ENCODE measurements around the gene PRCD.
A peak's percentile ranks its signal among the peaks of the same experiment; 100 is the strongest.

The PRCD gene, protein sequence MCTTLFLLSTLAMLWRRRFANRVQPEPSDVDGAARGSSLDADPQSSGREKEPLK

GRCh38 chr17:76539631-76540271, at the start of gene PRCD:
Gene PRCD (plus strand): TSS chr17:76540044. CDS start chr17:76540142, 98 bp downstream.
- no peak for DNase-seq

DNA sequence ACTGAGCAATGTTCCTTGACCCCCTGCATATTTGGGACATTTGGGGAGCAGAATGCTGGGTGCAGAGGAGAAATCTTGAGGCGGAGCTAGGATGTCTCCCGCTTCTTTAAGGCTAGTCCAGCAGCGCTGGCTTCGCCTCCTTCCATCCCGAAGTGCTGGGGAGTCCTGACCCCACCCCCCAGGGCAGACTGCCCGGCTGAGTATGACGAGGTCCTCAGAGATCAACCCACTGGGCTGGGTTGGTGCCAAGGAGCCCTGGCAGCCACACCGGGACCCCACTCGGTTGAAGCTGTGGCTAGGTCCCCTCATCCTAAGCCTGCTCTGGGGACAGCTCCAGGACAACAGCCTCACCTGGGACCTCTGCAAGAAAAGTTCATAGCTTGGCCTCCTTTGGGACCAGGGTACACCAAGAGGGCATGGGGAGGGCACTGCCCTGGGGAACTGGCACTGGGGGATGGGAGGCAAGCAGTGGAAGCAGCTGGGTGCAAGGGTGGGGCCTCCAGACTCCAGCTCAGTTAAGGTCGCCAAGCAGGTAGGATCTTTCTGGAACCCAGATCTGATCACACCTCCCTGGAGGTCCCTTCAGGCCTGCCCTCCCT, 49.6 kb upstream of the PRCD start:
- no peak for DNase-seq

DNA sequence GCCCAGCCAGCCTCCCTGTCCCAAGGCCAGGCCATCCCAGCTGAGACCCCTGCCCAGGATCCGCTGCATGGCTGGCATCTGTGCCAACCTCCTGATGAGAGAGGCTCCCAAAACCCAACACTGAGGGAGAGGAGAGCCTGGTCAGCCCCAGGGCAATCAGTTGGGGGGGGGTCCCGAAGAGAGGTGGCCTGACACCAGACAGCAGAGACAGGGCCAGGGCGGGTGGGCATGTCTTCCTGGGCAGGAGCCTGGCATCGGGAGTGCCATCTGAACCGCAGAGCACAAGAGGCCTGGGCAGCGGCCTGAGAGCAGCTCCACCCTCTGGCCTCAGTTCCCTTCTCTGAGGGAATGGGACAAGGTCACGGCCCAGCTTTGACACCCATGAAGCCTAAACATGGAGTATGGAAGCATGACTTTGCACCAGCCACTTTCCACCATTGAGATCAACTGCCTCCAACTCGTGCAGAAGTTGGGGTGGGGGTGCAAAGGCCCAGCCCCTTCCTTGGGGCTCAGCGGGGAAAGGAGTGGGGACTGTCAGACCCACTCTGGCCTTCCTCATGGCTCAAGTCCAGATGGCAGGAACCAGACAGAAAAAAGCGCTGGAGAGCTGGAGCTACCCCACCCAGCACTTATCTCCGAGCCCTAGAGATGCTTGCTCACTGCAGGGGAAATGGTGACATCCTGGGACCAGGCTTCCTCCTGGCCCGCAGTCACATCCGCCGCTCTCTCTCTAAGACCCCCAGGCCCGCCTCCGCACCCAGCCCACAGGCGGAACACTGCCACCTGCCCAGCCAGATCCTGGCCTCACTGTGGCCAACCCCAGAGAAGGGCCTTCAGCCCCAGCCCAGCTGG, 48.3 kb upstream of the PRCD start:
- DNase-seq: no peak

GRCh38 chr17:76492123-76492988, 47.5 kb upstream of the PRCD start:
- DNase-seq: peak; percentile 83

DNA sequence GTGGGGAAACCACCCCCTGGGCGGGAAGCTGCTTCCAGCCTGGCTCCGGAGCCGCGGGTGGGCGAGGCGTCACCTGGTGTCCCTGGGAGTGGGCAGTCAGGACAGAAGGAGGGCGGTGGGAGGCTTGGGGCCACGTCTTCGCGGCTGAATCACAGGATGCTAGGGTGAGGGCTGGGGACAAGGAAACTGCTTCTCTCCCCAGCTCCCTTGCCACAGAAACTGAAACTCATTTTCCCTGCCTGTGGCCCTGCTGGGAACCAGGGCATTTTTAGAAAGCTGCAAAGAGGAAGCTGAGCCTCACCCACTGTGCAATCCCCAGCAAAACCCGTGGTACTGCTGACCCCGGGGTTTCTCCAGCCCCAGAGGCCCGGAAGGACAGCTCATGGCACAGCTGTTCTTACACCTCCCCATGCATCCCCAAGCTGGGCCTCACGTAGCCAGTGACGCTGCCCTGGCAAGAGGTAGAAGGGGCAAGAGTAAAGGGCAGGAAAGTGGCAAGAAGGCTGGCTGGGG, 46.8 kb upstream of the PRCD start:
- DNase-seq: peak; percentile 98

DNA sequence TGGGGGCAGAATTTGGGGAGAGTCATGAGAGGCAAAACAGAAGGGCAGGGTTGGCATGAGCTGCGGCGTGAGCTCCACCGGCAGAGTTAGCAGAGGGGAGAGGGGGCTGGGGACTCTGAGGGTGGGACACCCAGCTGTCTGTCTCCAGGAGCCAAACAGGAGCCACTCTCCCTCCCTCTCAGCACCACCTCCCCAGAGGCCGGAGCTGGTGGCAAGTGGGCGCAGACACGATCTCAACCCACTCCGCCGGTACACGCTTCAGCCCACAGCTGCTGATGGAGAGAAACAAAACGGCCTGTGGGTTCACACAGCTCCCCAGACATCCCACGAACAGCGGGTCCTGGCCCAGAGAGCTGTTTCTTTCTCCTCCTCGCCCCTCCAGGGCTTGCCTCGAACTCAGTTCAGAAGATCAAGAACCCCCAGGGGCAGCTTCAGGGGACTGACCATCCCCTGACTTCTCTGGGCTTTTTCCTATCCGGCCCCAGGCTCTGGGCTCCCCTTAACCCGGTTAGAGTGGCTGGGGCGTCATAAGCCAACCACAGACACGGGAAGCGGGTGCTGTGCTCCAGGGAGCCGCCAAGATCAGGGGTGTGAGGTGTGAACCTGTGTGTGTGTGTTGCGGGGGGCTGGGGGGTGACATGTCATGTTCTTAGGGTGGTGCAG, 46.2 kb upstream of the PRCD start:
- DNase-seq: no peak

GRCh38 chr17:76495663-76496400, 44.0 kb upstream of the PRCD start:
- no peak for DNase-seq

GRCh38 chr17:76496464-76496863, 43.4 kb upstream of the PRCD start:
- peak; percentile 73 for DNase-seq

- DNase-seq: no peak
Observed at GRCh38 chr17:76497699-76497978, 42.2 kb upstream of the PRCD start.

- peak; percentile 77 for DNase-seq
Observed at GRCh38 chr17:76497979-76498875, 41.6 kb upstream of the PRCD start.

DNA sequence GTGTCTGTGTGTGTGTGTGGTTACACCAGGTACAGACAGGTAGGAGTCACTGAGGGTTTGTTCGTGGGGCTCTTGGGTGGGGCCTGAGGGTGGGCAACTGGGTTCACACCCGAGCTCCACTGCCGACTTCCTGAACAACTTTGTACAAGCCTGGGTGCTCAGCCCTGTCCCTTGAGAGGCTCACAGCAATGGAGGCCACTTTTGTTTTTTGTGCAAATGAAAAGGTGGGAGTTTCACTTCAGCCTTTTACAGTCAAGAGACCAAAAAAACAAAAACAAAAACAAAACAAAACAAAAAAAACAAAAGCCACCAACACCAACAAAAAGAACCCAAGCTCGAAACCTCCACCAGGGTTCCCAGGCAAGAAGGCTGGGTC, 41.0 kb upstream of the PRCD start:
- no peak for DNase-seq

DNA sequence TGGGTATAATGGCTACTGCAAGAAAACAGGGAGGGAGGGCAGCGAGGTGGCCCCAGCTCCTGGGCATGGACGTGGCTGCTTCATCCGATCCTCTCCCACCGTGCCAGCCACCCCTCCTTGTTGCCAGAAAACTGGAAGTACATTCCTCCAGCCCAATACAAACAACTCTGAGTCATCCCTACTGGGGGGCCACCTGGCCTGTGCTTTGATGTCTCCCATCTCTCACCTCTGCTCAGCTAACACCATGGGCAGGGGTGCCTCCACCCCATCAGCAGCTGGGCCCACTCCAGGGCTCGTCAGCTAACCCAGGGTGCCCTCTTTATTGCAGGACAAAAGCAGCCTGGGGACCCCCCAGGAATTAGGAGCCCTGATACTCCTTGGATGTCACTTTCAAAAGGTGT, 40.6 kb upstream of the PRCD start:
- DNase-seq: no peak

GRCh38 chr17:76500074-76500746, 39.6 kb upstream of the PRCD start:
- peak; percentile 82 for DNase-seq

- DNase-seq: no peak
Observed at GRCh38 chr17:76500747-76501017, 39.2 kb upstream of the PRCD start.

DNA sequence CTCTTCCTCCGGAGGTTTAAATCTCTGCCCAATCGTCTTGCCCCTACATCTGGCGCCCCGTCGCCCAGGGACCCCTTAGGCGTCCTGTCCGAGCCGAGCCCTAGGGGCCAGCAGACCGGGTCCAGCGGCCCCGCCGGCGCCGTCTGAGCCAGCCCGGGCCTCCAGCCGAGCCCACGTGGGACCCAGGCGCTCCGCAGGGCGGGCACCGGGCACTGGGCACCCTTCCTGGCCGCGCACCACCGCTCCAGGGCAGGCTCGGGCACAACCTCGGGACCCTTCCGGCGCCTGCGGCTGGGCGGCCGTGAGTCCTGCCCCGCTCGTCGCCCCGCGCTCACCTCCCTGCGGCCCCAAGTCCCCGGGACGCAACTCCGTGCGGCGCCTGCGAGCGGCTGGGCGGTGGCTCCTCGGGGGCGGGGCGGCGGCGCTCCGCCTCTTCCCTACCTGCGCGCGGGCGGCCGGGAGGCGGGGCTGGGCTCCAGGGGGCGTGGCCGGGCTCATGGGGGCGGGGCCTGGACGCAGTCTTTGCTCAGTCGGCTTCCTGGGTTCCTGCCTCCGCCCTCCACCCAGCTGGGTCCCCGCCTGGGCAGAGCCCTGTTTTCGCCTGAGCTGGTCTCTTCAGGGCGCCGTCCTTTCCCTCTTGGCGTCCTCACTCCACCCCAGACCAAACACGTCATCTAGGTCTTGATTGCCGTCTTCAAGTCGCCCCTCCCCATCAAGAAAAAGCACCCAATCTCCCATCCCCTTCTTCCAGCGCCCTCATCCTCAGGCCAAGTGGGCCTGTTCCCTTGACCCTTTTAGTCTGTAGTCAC, 38.6 kb upstream of the PRCD start, which contains the start of gene RHBDF2:
Gene RHBDF2 (minus strand): TSS at position 406 of the 809 bp plus-strand sequence. CDS start 19,899 bp downstream, outside the sequence.
- DNase-seq: peak; percentile 97

- DNase-seq: no peak
Observed at GRCh38 chr17:76501827-76502307, 38.0 kb upstream of the PRCD start.

DNA sequence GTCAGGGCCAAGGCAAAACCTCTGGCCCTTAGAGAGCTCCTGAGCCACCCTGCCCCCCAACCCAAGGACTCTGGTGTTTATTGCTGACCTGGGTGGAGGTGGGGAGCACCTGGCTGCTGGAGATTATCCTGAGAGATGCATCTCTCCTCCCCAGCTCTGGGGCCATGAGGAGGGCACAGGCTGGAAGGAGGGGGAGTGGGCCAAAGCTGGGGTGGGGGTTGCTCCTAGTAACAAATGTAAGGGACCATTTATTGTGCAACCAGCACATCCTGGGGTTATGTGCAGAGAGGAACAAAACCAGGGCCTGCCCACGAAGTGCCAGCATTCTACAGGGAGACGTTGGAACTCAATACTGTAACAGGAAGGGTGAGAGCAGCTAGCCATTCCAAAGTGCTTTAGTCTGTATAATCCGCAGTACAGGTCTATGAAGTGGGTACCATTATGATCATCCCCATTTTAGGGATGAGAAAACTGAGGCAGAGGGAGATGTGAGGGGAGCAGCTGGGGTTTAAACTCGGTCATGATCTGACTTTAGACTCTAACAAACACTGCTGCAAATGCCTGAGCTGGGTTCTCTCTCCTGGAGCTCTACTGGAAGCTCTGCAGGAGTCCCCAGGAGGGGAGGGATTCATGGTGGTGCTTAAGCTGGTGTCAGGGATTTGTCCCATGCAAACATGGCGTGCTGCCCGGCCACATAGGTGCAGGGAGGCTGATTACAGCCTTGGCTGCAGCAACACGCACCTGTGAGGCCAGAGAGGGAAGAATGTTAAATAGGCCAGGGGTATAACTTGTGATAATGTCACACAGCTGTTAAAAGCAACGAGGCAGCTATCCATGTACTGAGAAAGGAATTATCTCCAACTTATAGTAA, 37.3 kb upstream of the PRCD start:
- DNase-seq: no peak

DNA sequence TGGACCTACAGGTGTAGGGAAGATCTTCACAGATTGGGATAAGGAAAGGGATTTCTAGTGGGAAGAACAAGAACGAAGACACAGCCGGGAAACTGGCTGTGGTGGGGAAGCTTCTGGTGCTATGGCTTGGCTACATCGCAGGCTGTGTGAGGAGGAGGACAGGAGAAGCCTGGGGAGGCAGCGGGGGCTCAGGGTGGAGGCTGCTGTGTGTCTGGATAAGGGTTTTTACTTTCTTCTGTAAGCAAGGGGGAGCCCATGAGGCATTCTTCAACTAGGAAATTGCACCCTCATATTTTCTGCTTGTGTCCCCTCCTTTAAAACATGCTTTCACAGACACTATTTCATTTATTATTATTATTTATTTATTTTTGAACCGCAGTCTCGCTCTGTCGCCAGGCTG, 35.7 kb upstream of the PRCD start:
- DNase-seq: no peak
